WTC11 (cell line): Measurements from ENCODE around the gene CLASP1.

ENCODE experiments used
- ATF1 ChIP-seq: sonication (generic); formaldehyde crosslinking; IDR thresholded peaks from 2 replicates; pipeline ENCODE4 v1.8.1; 2023; ENCODE audit warnings: mild to moderate bottlenecking, moderate library complexity, missing genetic modification reagents
- ATF3 ChIP-seq: sonication (generic); formaldehyde crosslinking; conservative IDR thresholded peaks from 2 replicates; pipeline ENCODE4 v1.8.1; 2022; ENCODE audit warnings: mild to moderate bottlenecking, missing genetic modification reagents
- CBFB ChIP-seq: sonication (generic); formaldehyde crosslinking; IDR thresholded peaks from 2 replicates; pipeline ENCODE4 v1.8.1; 2022; ENCODE audit warnings: mild to moderate bottlenecking, low read depth, missing genetic modification reagents
- CREB1 ChIP-seq: sonication (generic); formaldehyde crosslinking; IDR thresholded peaks from 2 replicates; pipeline ENCODE4 v1.8.0; 2023; ENCODE audit warnings: mild to moderate bottlenecking, missing genetic modification reagents
- CTCF ChIP-seq: fragments of 200-600 bp; IDR thresholded peaks from 2 replicates; pipeline ENCODE4 v1.8.0; 2022; ENCODE audit warnings: antibody characterized with exemption
- FOXP1 ChIP-seq: sonication (generic); formaldehyde crosslinking; IDR thresholded peaks from 2 replicates; pipeline ENCODE4 v1.8.0; 2022; ENCODE audit warnings: missing genetic modification reagents, mild to moderate bottlenecking, moderate library complexity, borderline replicate concordance
- HMGXB4 ChIP-seq: sonication (generic); formaldehyde crosslinking; IDR thresholded peaks from 2 replicates; pipeline ENCODE4 v1.8.1; 2023; ENCODE audit warnings: mild to moderate bottlenecking, moderate library complexity, missing genetic modification reagents
- PRRX2 ChIP-seq: fragments of 250-450 bp; sonication (Bioruptor Pico); IDR thresholded peaks from 2 replicates; pipeline ENCODE4 v1.8.0; 2021; ENCODE audit warnings: mild to moderate bottlenecking
- SMAD4 ChIP-seq: sonication (generic); formaldehyde crosslinking; IDR thresholded peaks from 2 replicates; pipeline ENCODE4 v1.8.0; 2022; ENCODE audit warnings: mild to moderate bottlenecking, missing genetic modification reagents
- SP1 ChIP-seq: sonication (generic); formaldehyde crosslinking; conservative IDR thresholded peaks from 2 replicates; pipeline ENCODE4 v1.8.1; 2022; ENCODE audit warnings: missing genetic modification reagents
- ZNF121 ChIP-seq: sonication (generic); formaldehyde crosslinking; IDR thresholded peaks from 2 replicates; pipeline ENCODE4 v1.8.0; 2023; ENCODE audit warnings: missing genetic modification reagents
- TF ChIP-seq, protein P1 (sequence below): sonication (generic); formaldehyde crosslinking; IDR thresholded peaks from 2 replicates; pipeline ENCODE4 v1.8.1; 2022; ENCODE audit warnings: low read depth, missing genetic modification reagents, borderline replicate concordance

GRCh38 chr2:121690095-121690494 lies 40.8 kb upstream of the CLASP1 start:
- TF ChIP-seq CTCF (no peak), CBFB (CRISPR knock-in tag) (no peak), ATF1 (no peak), HMGXB4 (CRISPR knock-in tag) (no peak), FOXP1 (CRISPR knock-in tag) (no peak), SMAD4 (CRISPR knock-in tag) (no peak), PRRX2 (no peak), SP1 (no peak), ATF3 (CRISPR knock-in tag) (no peak), CREB1 (CRISPR knock-in tag) (no peak), ZNF121 (no peak)
- TF ChIP-seq, protein P1, sequence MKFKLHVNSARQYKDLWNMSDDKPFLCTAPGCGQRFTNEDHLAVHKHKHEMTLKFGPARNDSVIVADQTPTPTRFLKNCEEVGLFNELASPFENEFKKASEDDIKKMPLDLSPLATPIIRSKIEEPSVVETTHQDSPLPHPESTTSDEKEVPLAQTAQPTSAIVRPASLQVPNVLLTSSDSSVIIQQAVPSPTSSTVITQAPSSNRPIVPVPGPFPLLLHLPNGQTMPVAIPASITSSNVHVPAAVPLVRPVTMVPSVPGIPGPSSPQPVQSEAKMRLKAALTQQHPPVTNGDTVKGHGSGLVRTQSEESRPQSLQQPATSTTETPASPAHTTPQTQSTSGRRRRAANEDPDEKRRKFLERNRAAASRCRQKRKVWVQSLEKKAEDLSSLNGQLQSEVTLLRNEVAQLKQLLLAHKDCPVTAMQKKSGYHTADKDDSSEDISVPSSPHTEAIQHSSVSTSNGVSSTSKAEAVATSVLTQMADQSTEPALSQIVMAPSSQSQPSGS = no peak
